ENCODE measurements around the gene BTBD2. TPM values are rescaled to one million over a fixed set of nuclear protein-coding genes. Genes with fewer than 3 reads are reported as not detected.

Gene BTBD2
- total and polyA plus RNA-seq, 2 of the 13 experiments (the other 11 are each of a cell fraction or from before 2014, with no cell fraction given) = 28.1 to 45.3 TPM

GRCh38 chr19:2061495-2062388 is 46.2 kb upstream of the BTBD2 start (continued):
- TF ChIP-seq TAF15 (IDR thresholded peaks at IDR 0.05; ENCODE audit: low read depth, low read length, poor library complexity, severe bottlenecking) = no peak
- TF ChIP-seq NCOA5 (CRISPR knock-in tag; IDR thresholded peaks at IDR 0.05) = no peak
- TF ChIP-seq ZNF24 (IDR thresholded peaks at IDR 0.05) = no peak
- TF ChIP-seq, protein P1, sequence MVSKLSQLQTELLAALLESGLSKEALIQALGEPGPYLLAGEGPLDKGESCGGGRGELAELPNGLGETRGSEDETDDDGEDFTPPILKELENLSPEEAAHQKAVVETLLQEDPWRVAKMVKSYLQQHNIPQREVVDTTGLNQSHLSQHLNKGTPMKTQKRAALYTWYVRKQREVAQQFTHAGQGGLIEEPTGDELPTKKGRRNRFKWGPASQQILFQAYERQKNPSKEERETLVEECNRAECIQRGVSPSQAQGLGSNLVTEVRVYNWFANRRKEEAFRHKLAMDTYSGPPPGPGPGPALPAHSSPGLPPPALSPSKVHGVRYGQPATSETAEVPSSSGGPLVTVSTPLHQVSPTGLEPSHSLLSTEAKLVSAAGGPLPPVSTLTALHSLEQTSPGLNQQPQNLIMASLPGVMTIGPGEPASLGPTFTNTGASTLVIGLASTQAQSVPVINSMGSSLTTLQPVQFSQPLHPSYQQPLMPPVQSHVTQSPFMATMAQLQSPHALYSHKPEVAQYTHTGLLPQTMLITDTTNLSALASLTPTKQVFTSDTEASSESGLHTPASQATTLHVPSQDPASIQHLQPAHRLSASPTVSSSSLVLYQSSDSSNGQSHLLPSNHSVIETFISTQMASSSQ (IDR thresholded peaks at IDR 0.05; ENCODE audit: low read depth) = no peak
- TF ChIP-seq, protein P1 (CRISPR knock-in tag; IDR thresholded peaks at IDR 0.05; ENCODE audit: borderline replicate concordance) = 0 out of 2 replicates have a peak, but pooled peaks have one; percentile 29
- TF ChIP-seq, protein P2, sequence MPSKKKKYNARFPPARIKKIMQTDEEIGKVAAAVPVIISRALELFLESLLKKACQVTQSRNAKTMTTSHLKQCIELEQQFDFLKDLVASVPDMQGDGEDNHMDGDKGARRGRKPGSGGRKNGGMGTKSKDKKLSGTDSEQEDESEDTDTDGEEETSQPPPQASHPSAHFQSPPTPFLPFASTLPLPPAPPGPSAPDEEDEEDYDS (CRISPR knock-in tag; IDR thresholded peaks at IDR 0.05) = peak; percentile 94
- TF ChIP-seq DMAP1 (CRISPR knock-in tag; IDR thresholded peaks at IDR 0.05) = peak; percentile 51
- no peak for TF ChIP-seq ZBTB26 (CRISPR knock-in tag; IDR thresholded peaks at IDR 0.05; ENCODE audit: borderline replicate concordance)
- TF ChIP-seq SAFB2 (CRISPR knock-in tag; IDR thresholded peaks at IDR 0.05; ENCODE audit: borderline replicate concordance, low read depth) = peak; percentile 66; the same call in 1 of the 2 replicates
- no peak for TF ChIP-seq ATRX (CRISPR knock-in tag; IDR thresholded peaks at IDR 0.05; ENCODE audit: borderline replicate concordance)
- no peak for TF ChIP-seq ZNF207 (IDR thresholded peaks at IDR 0.05; ENCODE audit: borderline replicate concordance)
- peak; percentile 58 for TF ChIP-seq RXRA (CRISPR knock-in tag; IDR thresholded peaks at IDR 0.05)
- 0 out of 2 replicates have a peak, but pooled peaks have one; percentile 47 for TF ChIP-seq STAT5B (CRISPR knock-in tag; IDR thresholded peaks at IDR 0.05)
- TF ChIP-seq ZNF350 (CRISPR knock-in tag; IDR thresholded peaks at IDR 0.05; ENCODE audit: borderline replicate concordance, low read depth) = peak; percentile 31; the same call in 1 of the 2 replicates
- TF ChIP-seq ZNF589 (CRISPR knock-in tag; conservative IDR thresholded peaks at IDR 0.05) = no peak
- no peak for TF ChIP-seq E2F2 (CRISPR knock-in tag; IDR thresholded peaks at IDR 0.05; ENCODE audit: borderline replicate concordance)
- TF ChIP-seq NFE2 (CRISPR knock-in tag; IDR thresholded peaks at IDR 0.05) = no peak
- peak; percentile 26; the same call in 1 of the 2 replicates for TF ChIP-seq ZNF263 (CRISPR knock-in tag; IDR thresholded peaks at IDR 0.05)

All from HepG2 (cell line).